ENCODE results near the gene NQO2.
"Not testable (repeated sequence)": the region's sequence is repeated elsewhere in the genome, so short reads cannot be mapped to it uniquely, and the experiment has no call there.

Gene NQO2

GRCh38 chr6:3045777-3046176, 46.1 kb downstream of the NQO2 start:
- DNase-seq = no peak

GRCh38 chr6:3046295-3046694, 46.6 kb downstream of the NQO2 start:
- DNase-seq = no peak

- DNase-seq = not testable (repeated sequence)
Observed at GRCh38 chr6:3048009-3048408, 48.3 kb downstream of the NQO2 start.

GRCh38 chr6:3052481-3053230, 53.0 kb downstream of the NQO2 start:
- no peak for DNase-seq

- DNase-seq = no peak
Observed at GRCh38 chr6:3053231-3053508, 53.5 kb downstream of the NQO2 start.

- not testable (repeated sequence) for DNase-seq
Observed at GRCh38 chr6:3054229-3055157, 54.8 kb downstream of the NQO2 start.

GRCh38 chr6:3055158-3055499, 55.4 kb downstream of the NQO2 start:
- DNase-seq = not testable (repeated sequence)

GRCh38 chr6:3057063-3057770, 57.5 kb downstream of the NQO2 start:
- no peak for DNase-seq

GRCh38 chr6:3058957-3059356, 59.3 kb downstream of the NQO2 start:
- no peak for DNase-seq

GRCh38 chr6:3060092-3060491, 60.4 kb downstream of the NQO2 start:
- DNase-seq = not testable (repeated sequence)

- no peak for DNase-seq
Observed at GRCh38 chr6:3061501-3061941, 61.8 kb downstream of the NQO2 start.

GRCh38 chr6:3063340-3063732, 63.6 kb downstream of the NQO2 start:
- not testable (repeated sequence) for DNase-seq

- DNase-seq = peak; percentile 61
Observed at GRCh38 chr6:3063733-3064700, 64.3 kb downstream of the NQO2 start.

GRCh38 chr6:3068329-3069214, 68.9 kb downstream of the NQO2 start, which contains the start of gene RIPK1:
Gene RIPK1, plus strand, starts transcription at chr6:3068494. Its CDS starts 8,330 bp downstream, at chr6:3076824.
- peak; percentile 68 for DNase-seq
